GM12864 (cell line): ENCODE data around the gene ZFR.
A peak's percentile ranks its signal among the peaks of the same experiment; 100 is the strongest.
"Not testable (repeated sequence)": the region's sequence is repeated elsewhere in the genome, so short reads cannot be mapped to it uniquely, and the experiment has no call there.

Experiments
- DNase-seq: peaks from one replicate; pipeline ENCODE4 v3.0.0-alpha.2; 2011; ENCODE audit warnings: low read depth
- H3K4me3 ChIP-seq: 2 replicates; pipeline ENCODE4 v1.5.1; 2011; ENCODE audit warnings: mild to moderate bottlenecking, low read depth, low read length, control low read depth
- TF ChIP-seq, protein P1 (sequence below): IDR thresholded peaks from 2 replicates; pipeline ENCODE4 v1.5.1; 2011; ENCODE audit warnings: low read depth, mild to moderate bottlenecking, moderate library complexity, low read length, control low read depth, inconsistent platforms; ENCODE audit errors: missing control alignments

ZFR gene

DNA sequence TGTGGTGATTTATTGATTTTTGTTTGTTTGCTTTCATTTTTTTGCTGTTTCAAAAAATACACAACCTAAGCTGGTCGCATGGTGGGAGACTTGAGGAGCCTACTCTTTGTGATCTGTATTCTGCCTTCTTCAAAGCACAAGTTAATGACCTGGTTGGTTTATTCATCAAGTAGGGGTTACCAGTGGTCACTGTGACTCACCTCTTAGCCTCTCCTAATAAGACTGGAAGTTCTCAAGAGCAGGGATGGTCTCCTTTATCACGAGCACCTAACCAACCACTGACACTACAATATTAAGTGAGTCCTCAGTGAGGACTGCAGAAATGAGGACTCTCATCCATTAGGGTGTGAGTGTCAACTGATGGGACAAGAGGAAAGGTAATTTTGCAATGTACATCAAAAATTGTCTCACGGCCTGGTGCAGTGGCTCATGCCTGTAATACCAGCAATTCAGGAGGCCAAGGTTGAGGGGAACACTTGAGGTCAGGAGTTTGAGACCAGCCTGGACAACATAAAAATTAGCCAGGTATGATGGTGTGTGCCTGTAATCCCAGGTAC is 118.2 kb downstream of the ZFR start:
- TF ChIP-seq, protein P1, sequence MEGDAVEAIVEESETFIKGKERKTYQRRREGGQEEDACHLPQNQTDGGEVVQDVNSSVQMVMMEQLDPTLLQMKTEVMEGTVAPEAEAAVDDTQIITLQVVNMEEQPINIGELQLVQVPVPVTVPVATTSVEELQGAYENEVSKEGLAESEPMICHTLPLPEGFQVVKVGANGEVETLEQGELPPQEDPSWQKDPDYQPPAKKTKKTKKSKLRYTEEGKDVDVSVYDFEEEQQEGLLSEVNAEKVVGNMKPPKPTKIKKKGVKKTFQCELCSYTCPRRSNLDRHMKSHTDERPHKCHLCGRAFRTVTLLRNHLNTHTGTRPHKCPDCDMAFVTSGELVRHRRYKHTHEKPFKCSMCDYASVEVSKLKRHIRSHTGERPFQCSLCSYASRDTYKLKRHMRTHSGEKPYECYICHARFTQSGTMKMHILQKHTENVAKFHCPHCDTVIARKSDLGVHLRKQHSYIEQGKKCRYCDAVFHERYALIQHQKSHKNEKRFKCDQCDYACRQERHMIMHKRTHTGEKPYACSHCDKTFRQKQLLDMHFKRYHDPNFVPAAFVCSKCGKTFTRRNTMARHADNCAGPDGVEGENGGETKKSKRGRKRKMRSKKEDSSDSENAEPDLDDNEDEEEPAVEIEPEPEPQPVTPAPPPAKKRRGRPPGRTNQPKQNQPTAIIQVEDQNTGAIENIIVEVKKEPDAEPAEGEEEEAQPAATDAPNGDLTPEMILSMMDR, result no peak
- DNase-seq, result no peak
- no peak overlapping the region for H3K4me3 ChIP-seq

DNA sequence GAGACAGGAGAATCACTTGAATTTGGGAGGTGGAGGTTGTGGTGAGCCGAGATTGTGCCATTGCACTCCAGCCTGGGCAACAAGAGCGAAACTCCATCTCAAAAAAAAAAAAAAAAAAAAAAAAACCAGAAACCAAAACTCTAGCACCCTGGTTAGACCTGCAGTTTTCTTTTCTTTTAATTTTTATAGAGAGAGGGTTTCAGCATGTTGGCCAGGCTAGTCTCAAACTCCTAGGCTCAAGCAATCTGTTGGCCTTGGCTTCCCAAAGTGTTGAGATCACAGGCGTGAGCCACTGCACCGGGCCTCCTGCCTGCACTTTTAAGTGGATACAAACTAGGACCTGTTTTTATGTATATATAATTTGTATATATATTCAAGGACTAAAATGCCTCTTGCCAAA is 118.9 kb downstream of the ZFR start:
- TF ChIP-seq, protein P1, result no peak
- H3K4me3 ChIP-seq, result no peak overlapping the region

DNA sequence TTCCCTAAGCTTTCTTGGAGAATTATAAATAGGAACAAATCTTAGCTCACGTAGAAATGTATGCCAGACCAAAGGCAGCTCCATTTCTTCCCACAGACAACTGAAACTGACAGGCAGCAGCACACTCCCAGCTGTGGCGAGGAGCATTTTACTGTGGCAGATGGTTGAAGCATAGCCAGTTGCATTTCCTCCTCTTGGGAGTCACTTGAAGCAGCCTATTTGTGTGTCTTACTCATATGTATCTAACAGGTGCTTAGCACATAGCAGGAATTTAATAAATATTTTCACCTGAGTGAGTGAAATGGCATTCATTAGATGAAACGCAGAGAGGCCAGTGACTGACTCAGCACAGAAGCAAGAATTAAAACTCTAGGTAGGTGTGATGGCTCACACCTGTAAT is 119.5 kb downstream of the ZFR start:
- DNase-seq, result peak; percentile 57
- TF ChIP-seq, protein P1, result no peak
- no peak overlapping the region for H3K4me3 ChIP-seq

More for the DNA sequence above, 118.9 kb downstream of the ZFR start:
- DNase-seq, result no peak

DNA sequence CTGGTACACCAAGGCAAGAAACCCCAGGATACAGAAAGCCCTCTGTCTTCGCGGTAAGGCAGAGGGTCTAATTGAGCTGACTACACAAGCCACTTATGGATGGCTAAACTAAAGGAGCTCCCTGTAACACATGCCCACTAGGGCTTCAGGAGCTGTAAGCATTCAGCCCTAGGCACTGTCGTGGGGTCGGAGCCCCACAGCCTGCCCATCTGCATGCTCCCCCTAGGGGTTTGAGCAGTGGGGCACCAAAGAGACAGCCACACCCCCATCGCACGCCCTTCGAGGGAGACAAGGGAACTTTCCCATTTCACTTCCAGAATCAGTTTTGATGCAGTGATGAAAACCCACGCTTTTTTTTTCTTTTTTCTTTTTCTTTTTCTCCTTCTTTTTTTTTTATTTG is 120.8 kb downstream of the ZFR start:
- TF ChIP-seq, protein P1, result no peak

DNA sequence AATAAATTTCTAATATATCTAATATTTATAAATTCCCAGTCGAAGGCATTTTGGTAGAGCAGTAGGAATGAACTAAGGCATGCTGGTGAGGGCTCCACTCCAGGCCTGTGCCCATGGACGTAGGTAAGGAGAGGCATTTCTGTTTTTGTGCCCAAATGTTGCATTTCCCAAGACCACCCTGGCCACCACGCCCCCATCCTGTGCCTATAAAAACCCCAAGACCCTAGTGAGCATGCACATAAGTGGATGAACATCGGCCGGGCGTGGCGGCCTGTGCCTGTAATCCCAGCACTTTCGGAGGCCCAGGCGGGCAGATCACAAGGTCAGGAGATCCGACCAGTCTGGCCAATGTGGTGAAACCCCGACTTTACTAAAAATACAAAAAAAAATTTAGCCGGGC is 121.7 kb downstream of the ZFR start:
- TF ChIP-seq, protein P1, result no peak
- H3K4me3 ChIP-seq, result no peak overlapping the region
- no peak for DNase-seq

More for the DNA sequence above, 120.8 kb downstream of the ZFR start:
- no peak for DNase-seq
- H3K4me3 ChIP-seq, result no peak overlapping the region

DNA sequence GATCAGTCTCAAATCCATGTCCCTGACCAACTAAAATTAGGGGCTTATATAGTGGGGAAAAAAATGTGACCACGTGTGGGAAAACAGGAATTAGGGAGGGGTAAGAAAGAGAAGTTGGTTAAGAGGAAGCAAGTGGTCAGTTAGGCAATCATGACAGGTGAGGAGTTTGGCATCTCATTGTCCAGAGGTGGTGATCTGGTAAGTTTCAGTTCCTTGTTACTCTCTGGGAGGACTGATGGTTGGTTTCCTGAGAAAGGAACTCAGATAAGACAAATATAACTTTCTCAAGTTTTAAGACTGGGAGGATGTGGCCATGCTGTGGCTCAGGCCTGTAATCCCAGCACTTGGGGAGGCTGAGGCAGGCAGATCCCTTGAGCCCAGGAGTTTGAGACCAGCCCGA is 122.8 kb downstream of the ZFR start:
- DNase-seq, H3K4me3 ChIP-seq: not testable (repeated sequence)

DNA sequence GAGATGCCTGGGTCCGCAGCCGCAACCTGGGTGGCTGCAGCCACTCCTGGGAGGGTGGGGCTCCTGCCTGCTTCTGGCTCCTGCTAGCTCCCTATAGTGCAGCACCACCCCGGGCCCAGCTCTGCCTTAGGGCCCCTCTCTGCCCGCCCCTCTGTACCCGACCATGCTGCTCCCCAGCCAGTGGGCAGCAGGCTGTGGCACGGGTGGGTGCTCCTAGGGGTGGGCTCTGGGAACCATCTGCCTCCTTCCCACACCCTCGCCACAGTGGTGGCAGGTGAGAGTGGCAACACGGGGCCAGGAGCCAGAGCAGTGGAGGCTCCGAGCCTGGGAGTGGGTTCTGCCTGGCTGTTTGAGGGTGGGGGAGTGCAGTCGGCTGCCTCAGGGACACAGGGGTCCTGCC is 124.0 kb downstream of the ZFR start:
- TF ChIP-seq, protein P1, result no peak
- DNase-seq, result no peak
- no peak overlapping the region for H3K4me3 ChIP-seq
